Measurements from ENCODE around the gene ASCC2.

The ASCC2 gene

DNA sequence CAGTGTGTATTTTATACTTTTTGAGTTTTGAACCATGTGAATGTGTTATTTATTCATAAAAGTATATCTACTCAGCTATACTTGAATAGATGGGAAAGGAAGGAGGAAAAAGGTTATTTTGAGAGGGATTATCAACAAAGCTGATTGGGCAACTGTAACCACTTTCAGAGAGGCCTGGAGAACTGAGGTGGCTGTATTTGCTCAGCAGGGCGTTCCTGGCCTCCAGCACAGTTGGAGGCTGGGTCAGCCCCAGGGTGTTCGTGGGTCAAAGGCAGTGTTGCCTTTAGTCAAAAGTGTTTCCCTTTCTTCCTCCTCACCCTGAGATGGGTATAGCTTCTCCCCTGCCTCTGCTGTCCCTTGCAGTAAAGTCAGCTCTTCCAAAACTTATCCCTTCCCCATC, 26.7 kb downstream of the ASCC2 start:
- no peak overlapping the region for H3K4me3 ChIP-seq (ENCODE audit: insufficient read depth, low read depth, low read length)
- H3K27me3 ChIP-seq (ENCODE audit: control insufficient read depth, insufficient read depth, low read length, poor library complexity, severe bottlenecking): no peaks in the 10 kb centered on the region
- H3K27ac ChIP-seq (ENCODE audit: insufficient read depth, low read depth, low read length, poor library complexity, severe bottlenecking): no peak overlapping the region
- peaks cover 6% of the 10 kb centered on the region for H3K4me1 ChIP-seq (ENCODE audit: control insufficient read depth, insufficient read depth, low read length)
- H3K36me3 ChIP-seq (ENCODE audit: control insufficient read depth, insufficient read depth, low read length): peaks cover 24% of the 10 kb centered on the region
- no peaks in the 10 kb centered on the region for H3K9me3 ChIP-seq (ENCODE audit: control insufficient read depth, low read length)
- 60 to 74% methylated on average over 2 of the region's 2 CpGs for WGBS, 2 experiments

DNA sequence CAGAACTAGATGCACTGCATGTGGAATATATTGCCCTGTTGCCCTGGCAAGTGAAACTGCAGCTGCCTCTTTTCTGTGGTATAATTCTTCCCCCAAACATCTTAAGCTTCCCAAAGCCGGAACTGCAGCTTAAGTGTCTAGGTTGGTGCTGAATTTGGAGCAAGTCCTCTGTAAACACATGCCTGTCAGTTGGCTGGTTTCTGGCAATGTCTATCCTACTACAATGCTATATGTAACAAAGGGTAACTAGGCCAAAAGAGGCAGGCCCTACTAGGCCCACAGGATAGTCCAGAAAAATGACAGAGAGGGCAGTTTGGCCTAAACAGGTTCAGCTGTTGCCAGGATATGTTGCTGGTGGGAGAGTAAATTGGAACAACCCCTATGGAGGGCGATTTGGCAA, 27.9 kb downstream of the ASCC2 start:
- Histone ChIP-seq H3K4me1 (ENCODE audit: control insufficient read depth, insufficient read depth, low read length) (no peaks in the 10 kb centered on the region), H3K27me3 (ENCODE audit: control insufficient read depth, insufficient read depth, low read length, poor library complexity, severe bottlenecking) (no peaks in the 10 kb centered on the region), H3K9me3 (ENCODE audit: control insufficient read depth, low read length) (no peaks in the 10 kb centered on the region), H3K27ac (ENCODE audit: insufficient read depth, low read depth, low read length, poor library complexity, severe bottlenecking) (no peak overlapping the region), H3K36me3 (ENCODE audit: control insufficient read depth, insufficient read depth, low read length) (peaks cover 24% of the 10 kb centered on the region), H3K4me3 (ENCODE audit: insufficient read depth, low read depth, low read length) (no peak overlapping the region)
- 96 to 100% methylated on average over 1 to 2 of the region's 2 CpGs for WGBS, 2 experiments

DNA sequence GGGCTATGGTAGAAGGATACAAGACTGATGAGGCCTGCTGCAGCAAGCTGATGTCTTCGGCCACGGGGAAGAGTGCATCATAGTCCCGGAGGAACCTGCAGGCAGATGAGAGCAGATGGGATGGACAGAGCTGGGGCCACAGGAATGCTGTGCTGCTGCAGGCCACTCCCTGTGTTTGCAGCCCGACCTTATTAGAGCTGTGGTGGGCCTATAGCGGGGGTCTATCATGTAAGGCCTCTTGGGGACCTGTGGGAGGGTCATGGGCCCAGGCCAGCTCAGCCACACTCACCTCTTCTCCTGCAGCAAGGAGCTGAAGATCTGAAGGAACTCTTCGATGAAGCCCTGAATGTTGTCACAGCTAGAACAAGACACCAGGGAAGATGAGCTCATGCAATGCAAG, 31.9 kb downstream of the ASCC2 start:
- peaks cover 16% of the 10 kb centered on the region for H3K36me3 ChIP-seq (ENCODE audit: control insufficient read depth, insufficient read depth, low read length)
- no peaks in the 10 kb centered on the region for H3K4me1 ChIP-seq (ENCODE audit: control insufficient read depth, insufficient read depth, low read length)

DNA sequence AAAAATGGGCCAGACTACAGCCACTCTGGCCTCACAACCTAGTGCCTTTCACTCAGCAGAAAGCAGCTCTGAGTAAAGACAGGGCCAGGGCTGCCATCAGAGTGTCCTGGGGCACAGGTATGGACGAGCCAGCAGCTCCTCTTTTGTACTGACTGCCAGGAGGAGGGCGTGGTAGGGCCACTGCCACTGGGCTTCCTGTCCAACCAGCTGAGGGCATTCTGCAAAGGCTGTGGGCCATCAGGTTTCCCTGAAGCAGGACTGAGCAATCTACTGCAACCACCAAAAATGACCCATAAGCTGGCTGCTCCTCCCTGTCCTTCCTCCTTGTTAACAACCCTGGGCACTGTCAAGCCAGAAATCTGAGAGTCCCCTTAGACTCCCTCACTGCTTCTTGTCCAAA, 33.1 kb downstream of the ASCC2 start:
- H3K9me3 ChIP-seq (ENCODE audit: control insufficient read depth, low read length): no peaks in the 10 kb centered on the region
- no peaks in the 10 kb centered on the region for H3K4me1 ChIP-seq (ENCODE audit: control insufficient read depth, insufficient read depth, low read length)
- H3K27me3 ChIP-seq (ENCODE audit: control insufficient read depth, insufficient read depth, low read length, poor library complexity, severe bottlenecking): no peaks in the 10 kb centered on the region
- 90 to 93% methylated on average over 2 of the region's 2 CpGs for WGBS, 2 experiments
- H3K4me3 ChIP-seq (ENCODE audit: insufficient read depth, low read depth, low read length): no peak overlapping the region
- no peak overlapping the region for H3K27ac ChIP-seq (ENCODE audit: insufficient read depth, low read depth, low read length, poor library complexity, severe bottlenecking)
- H3K36me3 ChIP-seq (ENCODE audit: control insufficient read depth, insufficient read depth, low read length): peaks cover 21% of the 10 kb centered on the region

More for the DNA sequence above, 31.9 kb downstream of the ASCC2 start:
- Histone ChIP-seq H3K27me3 (ENCODE audit: control insufficient read depth, insufficient read depth, low read length, poor library complexity, severe bottlenecking) (no peaks in the 10 kb centered on the region), H3K4me3 (ENCODE audit: insufficient read depth, low read depth, low read length) (no peak overlapping the region), H3K27ac (ENCODE audit: insufficient read depth, low read depth, low read length, poor library complexity, severe bottlenecking) (no peak overlapping the region), H3K9me3 (ENCODE audit: control insufficient read depth, low read length) (no peaks in the 10 kb centered on the region)
- WGBS, 2 experiments: 95% methylated on average over 6 of the region's 6 CpGs

DNA sequence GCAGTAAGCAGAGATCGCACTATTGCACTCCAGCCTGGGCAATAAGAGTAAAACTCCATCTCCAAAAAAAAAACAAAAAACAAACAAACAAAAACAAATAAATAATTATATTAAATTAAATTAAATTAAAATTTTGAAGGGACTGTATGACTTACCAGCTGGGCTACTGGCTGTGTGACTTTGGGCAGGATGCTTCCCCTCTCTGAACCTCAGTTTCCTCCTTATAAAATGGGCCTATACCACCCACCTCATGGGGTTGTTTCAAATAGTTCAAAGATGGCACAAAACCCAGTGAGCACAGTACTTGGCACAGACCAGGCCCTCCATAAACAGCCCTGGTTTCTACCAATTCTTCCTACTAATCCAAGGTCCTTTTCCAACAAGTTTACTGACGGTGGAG, 34.9 kb downstream of the ASCC2 start:
- Histone ChIP-seq H3K27me3 (ENCODE audit: control insufficient read depth, insufficient read depth, low read length, poor library complexity, severe bottlenecking) (no peaks in the 10 kb centered on the region), H3K4me3 (ENCODE audit: insufficient read depth, low read depth, low read length) (no peak overlapping the region), H3K9me3 (ENCODE audit: control insufficient read depth, low read length) (no peaks in the 10 kb centered on the region), H3K4me1 (ENCODE audit: control insufficient read depth, insufficient read depth, low read length) (no peaks in the 10 kb centered on the region), H3K27ac (ENCODE audit: insufficient read depth, low read depth, low read length, poor library complexity, severe bottlenecking) (no peak overlapping the region), H3K36me3 (ENCODE audit: control insufficient read depth, insufficient read depth, low read length) (peaks cover 20% of the 10 kb centered on the region)
- WGBS, 2 experiments: 100% methylated on average over 2 of the region's 2 CpGs

DNA sequence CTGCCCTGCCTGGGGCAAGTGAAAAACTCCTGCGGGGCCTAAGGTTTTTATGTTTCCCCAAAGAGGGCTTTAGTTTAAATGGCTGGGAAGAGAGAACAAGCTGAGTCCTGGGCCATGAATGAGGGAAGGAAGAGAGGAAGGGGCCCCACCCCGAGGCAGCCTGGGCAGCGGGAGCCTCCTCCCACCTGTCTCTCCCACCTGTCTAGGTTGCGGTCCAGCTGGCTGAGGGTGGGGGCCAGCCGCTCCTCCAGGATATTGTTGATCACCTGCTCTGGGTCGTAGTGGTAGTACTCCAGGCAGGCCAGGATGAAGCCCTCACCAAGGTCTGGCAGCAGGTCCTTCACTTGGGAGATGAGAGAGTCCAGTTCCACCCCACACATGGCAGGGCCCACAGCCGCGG, 36.3 kb downstream of the ASCC2 start:
- H3K27ac ChIP-seq (ENCODE audit: insufficient read depth, low read depth, low read length, poor library complexity, severe bottlenecking): no peak overlapping the region
- H3K36me3 ChIP-seq (ENCODE audit: control insufficient read depth, insufficient read depth, low read length): peaks cover 16% of the 10 kb centered on the region
- no peaks in the 10 kb centered on the region for H3K9me3 ChIP-seq (ENCODE audit: control insufficient read depth, low read length)
- no peak overlapping the region for H3K4me3 ChIP-seq (ENCODE audit: insufficient read depth, low read depth, low read length)
- 94 to 96% methylated on average over 8 of the region's 8 CpGs for WGBS, 2 experiments
- H3K27me3 ChIP-seq (ENCODE audit: control insufficient read depth, insufficient read depth, low read length, poor library complexity, severe bottlenecking): no peaks in the 10 kb centered on the region
- no peaks in the 10 kb centered on the region for H3K4me1 ChIP-seq (ENCODE audit: control insufficient read depth, insufficient read depth, low read length)

DNA sequence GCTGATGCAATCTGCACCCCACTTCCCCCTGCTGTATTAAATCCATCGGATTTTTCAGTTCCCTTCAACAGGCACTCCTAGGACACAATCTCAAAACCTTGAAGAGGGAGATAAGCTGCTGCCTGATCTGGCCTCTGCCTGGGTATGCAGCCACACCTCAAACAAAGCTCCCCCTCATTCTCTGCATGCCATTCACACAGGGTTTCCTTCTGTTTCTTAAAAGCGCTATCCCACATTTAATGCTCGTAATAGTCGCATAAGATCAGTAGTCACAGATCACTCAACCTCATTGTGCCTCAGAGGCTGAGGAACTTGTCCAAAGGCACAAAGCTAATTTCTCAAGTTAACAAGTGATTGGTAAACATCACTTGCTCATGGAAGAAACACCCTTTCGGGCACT, 36.9 kb downstream of the ASCC2 start:
- Histone ChIP-seq H3K27me3 (ENCODE audit: control insufficient read depth, insufficient read depth, low read length, poor library complexity, severe bottlenecking) (no peaks in the 10 kb centered on the region), H3K27ac (ENCODE audit: insufficient read depth, low read depth, low read length, poor library complexity, severe bottlenecking) (no peak overlapping the region), H3K4me3 (ENCODE audit: insufficient read depth, low read depth, low read length) (no peak overlapping the region), H3K9me3 (ENCODE audit: control insufficient read depth, low read length) (no peaks in the 10 kb centered on the region), H3K36me3 (ENCODE audit: control insufficient read depth, insufficient read depth, low read length) (peaks cover 11% of the 10 kb centered on the region), H3K4me1 (ENCODE audit: control insufficient read depth, insufficient read depth, low read length) (no peaks in the 10 kb centered on the region)
- WGBS, 2 experiments: 87 to 91% methylated on average over 5 of the region's 5 CpGs

DNA sequence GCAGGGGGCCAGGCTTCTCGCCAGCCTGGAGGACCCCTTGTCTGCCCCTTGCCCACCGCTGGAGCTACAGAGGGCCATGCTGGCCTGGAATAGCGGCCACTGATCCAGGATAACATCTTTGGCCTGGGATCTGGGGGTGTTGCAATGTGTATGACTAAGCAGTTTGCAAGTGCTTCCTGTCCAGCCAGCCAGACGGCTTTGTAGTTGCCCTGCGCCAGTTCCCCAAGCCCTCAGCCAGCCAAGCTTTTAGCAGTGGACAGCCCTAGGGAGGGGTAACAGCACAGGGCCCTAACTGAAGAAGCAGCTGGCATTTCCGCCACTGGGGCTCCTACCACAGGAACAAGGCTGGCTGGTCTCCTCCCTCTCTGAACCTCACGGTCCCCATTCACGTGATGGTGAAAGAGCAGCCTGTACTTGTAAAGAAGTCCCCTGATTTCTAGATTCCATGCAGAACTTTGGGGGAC, 38.8 kb downstream of the ASCC2 start:
- Histone ChIP-seq H3K4me1 (ENCODE audit: control insufficient read depth, insufficient read depth, low read length) (no peaks in the 10 kb centered on the region), H3K27ac (ENCODE audit: insufficient read depth, low read depth, low read length, poor library complexity, severe bottlenecking) (no peak overlapping the region), H3K4me3 (ENCODE audit: insufficient read depth, low read depth, low read length) (no peak overlapping the region), H3K27me3 (ENCODE audit: control insufficient read depth, insufficient read depth, low read length, poor library complexity, severe bottlenecking) (no peaks in the 10 kb centered on the region), H3K9me3 (ENCODE audit: control insufficient read depth, low read length) (no peaks in the 10 kb centered on the region), H3K36me3 (ENCODE audit: control insufficient read depth, insufficient read depth, low read length) (peaks cover 6% of the 10 kb centered on the region)
- WGBS, 2 experiments: 94 to 97% methylated on average over 8 of the region's 8 CpGs

DNA sequence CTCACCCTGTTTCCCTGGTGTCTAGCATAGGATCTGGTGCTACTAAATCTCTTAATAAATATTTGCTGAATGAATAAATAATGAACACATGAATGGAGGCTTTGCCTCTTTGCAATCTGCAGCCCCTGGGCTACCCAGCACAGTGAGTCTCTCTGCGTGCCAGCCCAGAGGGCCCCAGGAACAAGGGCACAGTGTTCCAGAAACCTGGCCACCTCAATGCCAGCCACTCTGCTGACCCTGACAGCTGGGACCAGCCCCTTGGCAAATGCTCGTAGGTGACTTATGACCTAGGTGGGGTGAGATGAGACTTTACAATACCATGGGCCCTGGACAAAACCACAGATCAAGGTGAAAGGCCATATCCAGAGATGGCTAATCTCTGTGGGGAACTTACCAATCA, 39.3 kb downstream of the ASCC2 start:
- no peaks in the 10 kb centered on the region for H3K27me3 ChIP-seq (ENCODE audit: control insufficient read depth, insufficient read depth, low read length, poor library complexity, severe bottlenecking)
- H3K27ac ChIP-seq (ENCODE audit: insufficient read depth, low read depth, low read length, poor library complexity, severe bottlenecking): no peak overlapping the region
- no peaks in the 10 kb centered on the region for H3K9me3 ChIP-seq (ENCODE audit: control insufficient read depth, low read length)
- H3K4me3 ChIP-seq (ENCODE audit: insufficient read depth, low read depth, low read length): no peak overlapping the region
- no peaks in the 10 kb centered on the region for H3K4me1 ChIP-seq (ENCODE audit: control insufficient read depth, insufficient read depth, low read length)
- WGBS, 2 experiments: 96 to 100% methylated on average over 2 of the region's 2 CpGs
- peaks cover 6% of the 10 kb centered on the region for H3K36me3 ChIP-seq (ENCODE audit: control insufficient read depth, insufficient read depth, low read length)

DNA sequence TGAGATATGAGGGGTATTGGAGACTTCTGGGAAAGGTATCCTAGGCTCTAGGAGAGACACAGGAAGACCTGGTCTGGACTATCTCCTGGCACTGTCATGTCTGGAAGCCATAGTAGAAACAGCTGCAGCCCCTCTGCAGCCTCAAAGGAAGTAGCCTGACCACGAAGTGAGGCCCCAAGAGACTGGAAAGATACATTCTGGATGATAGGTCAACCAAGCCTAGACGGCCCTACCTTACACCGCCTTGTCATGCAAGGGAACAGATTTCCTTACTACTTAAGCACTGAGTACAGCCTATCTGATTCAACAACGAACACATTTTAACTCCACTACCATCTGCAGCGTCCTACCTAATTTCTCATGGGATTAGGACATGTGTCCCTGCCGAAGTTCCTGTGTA, 39.8 kb downstream of the ASCC2 start:
- Histone ChIP-seq H3K9me3 (ENCODE audit: control insufficient read depth, low read length) (no peaks in the 10 kb centered on the region), H3K27ac (ENCODE audit: insufficient read depth, low read depth, low read length, poor library complexity, severe bottlenecking) (no peak overlapping the region), H3K4me3 (ENCODE audit: insufficient read depth, low read depth, low read length) (no peak overlapping the region), H3K27me3 (ENCODE audit: control insufficient read depth, insufficient read depth, low read length, poor library complexity, severe bottlenecking) (no peaks in the 10 kb centered on the region), H3K4me1 (ENCODE audit: control insufficient read depth, insufficient read depth, low read length) (no peaks in the 10 kb centered on the region), H3K36me3 (ENCODE audit: control insufficient read depth, insufficient read depth, low read length) (peaks cover 6% of the 10 kb centered on the region)
- WGBS, 2 experiments: 91 to 94% methylated on average over 6 of the region's 6 CpGs

DNA sequence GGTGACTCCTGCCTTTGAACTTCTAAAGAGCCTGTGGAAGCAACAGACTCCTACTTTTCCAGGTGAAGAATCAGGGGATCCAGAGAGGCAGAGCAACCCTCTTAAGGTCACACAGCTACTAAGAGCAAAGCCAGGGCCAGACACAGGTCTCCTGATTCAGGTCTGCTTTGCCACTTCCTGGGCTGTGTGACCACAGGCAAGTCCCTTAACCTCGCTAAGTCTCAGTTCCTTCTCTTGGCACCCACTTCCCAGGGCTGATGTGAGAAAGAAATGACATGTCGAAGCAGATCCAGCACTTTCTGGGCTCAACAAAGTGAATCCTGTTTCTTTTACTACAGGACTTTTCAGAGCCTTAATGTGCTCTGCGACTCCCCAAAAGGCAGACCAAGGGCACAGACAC, 40.7 kb downstream of the ASCC2 start:
- Histone ChIP-seq H3K9me3 (ENCODE audit: control insufficient read depth, low read length) (no peaks in the 10 kb centered on the region), H3K27me3 (ENCODE audit: control insufficient read depth, insufficient read depth, low read length, poor library complexity, severe bottlenecking) (no peaks in the 10 kb centered on the region), H3K4me1 (ENCODE audit: control insufficient read depth, insufficient read depth, low read length) (no peaks in the 10 kb centered on the region), H3K27ac (ENCODE audit: insufficient read depth, low read depth, low read length, poor library complexity, severe bottlenecking) (no peak overlapping the region), H3K36me3 (ENCODE audit: control insufficient read depth, insufficient read depth, low read length) (peaks cover 11% of the 10 kb centered on the region), H3K4me3 (ENCODE audit: insufficient read depth, low read depth, low read length) (no peak overlapping the region)
- 89 to 93% methylated on average over 3 of the region's 3 CpGs for WGBS, 2 experiments
